Muscle layer of colon (tissue), 2 donors: ENCODE data around the gene CCDC30.

ENCODE experiments used
- H3K27ac ChIP-seq: one replicate; pipeline ENCODE4 v1.7.0; 2013; ENCODE audit warnings: low read depth, mild to moderate bottlenecking, low read length, moderate library complexity
- H3K27me3 ChIP-seq, 2 donors: one replicate each; pipeline ENCODE4 v1.7.0; 2013; ENCODE audit warnings: low read length in 2 of 2, mild to moderate bottlenecking in 2 of 2; ENCODE audit not compliant: insufficient read depth in 2 of 2, control insufficient read depth in 1 of 2
- H3K36me3 ChIP-seq: one replicate; pipeline ENCODE4 v1.7.0; 2013; ENCODE audit warnings: mild to moderate bottlenecking, low read length; ENCODE audit not compliant: insufficient read depth
- H3K4me1 ChIP-seq: one replicate; pipeline ENCODE4 v1.7.0; 2013; ENCODE audit warnings: mild to moderate bottlenecking, low read length; ENCODE audit not compliant: insufficient read depth
- H3K4me3 ChIP-seq, 2 donors: one replicate each; pipeline ENCODE4 v1.7.0; 2013; ENCODE audit warnings: low read length in 2 of 2, low read depth in 1 of 2, mild to moderate bottlenecking in 1 of 2, moderate library complexity in 1 of 2
- H3K9ac ChIP-seq: one replicate; pipeline ENCODE4 v1.7.0; 2013; ENCODE audit warnings: low read length
- H3K9me3 ChIP-seq: one replicate; pipeline ENCODE4 v1.7.0; 2013; ENCODE audit warnings: mild to moderate bottlenecking, low read length
- donor health status: abdominal sarcoma.
- donor health status: Adenocarcinoma of cecum.

The CCDC30 gene

DNA sequence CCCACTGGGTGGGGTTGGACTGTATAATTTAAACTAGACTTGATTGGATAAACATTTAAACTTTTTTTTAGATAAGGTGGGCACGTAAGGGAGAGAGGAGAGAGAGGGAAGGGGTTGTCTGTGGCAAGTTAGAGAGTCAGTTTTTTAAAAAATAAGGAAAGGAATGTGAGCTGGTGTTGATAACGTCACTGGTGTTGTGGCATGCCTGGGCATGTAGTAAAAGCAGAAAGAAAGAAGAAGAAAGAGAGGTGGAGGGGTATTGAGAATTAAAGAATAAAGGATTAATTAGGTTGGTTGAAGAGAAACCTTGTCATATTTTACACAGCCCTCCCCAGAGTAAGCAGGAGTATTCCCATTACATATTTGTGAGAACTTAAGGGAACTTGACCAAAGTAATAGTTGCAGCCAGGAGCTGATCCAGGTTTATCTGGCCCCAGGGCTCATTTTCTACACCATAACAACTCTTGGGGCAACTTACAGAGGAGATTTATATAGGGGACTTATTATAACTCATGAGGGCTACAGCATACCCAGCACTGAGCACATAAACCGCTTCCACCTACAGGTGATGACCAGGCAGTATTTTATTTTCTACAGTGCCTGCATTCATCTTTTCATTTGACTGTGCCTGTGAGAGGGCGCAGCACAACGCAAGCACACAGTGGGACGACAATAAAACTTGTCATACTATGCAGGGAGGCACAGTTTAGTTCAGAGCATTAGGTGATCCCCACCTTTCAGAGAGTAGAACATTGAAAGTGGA is 70.2 kb downstream of the CCDC30 start:
- Histone ChIP-seq H3K9ac (no peak overlapping the region), H3K27ac (no peak overlapping the region), H3K4me1 (no peaks in the 10 kb centered on the region), H3K36me3 (no peaks in the 10 kb centered on the region), H3K4me3 (no peak overlapping the region), H3K27me3 (no peaks in the 10 kb centered on the region), H3K9me3 (peaks cover 3% of the 10 kb centered on the region)

DNA sequence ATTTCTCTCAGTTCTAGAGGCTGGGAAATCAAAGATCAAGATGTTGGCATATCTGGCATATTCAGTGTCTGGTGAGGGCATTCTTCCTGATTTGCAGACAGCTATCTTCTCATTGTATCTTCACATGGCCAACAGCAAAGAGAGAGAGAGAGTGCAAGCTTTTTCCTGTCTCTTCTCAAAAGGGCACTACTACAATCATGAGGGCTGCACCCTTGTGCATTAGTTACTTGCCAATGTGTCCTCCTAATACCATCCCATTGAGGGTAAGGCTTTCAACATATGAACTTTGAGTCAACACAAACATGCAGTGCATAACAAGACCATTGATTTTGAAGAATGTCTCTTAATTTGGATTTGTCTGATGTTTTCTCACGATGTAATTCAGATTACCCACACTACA is 78.0 kb downstream of the CCDC30 start:
- no peaks in the 10 kb centered on the region for H3K27me3 ChIP-seq
- H3K4me3 ChIP-seq: no peak overlapping the region
- H3K4me1 ChIP-seq: no peaks in the 10 kb centered on the region
- H3K9me3 ChIP-seq: peaks cover 3% of the 10 kb centered on the region
- H3K36me3 ChIP-seq: no peaks in the 10 kb centered on the region
- no peak overlapping the region for H3K9ac ChIP-seq
- no peak overlapping the region for H3K27ac ChIP-seq

DNA sequence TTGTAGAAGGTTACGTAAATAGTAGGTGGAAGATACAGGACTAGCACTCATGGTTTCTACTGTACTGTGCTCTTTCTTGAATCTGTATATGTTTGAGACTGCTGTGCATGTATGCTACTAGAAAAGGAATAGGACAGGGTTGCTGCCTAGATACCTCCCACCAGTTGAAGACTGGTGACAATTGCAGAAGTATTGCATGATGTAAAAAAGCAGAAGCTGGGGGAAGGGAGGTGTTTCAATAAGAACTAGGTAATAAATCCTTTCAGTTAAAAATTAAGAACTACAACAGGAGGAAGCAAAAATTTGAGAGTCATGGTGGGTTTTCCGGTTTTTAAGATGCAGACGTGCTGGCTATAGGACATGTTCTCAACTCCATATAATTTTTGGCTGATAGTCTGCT is 88.1 kb downstream of the CCDC30 start:
- H3K27ac ChIP-seq: no peak overlapping the region
- H3K9me3 ChIP-seq: no peaks in the 10 kb centered on the region
- H3K36me3 ChIP-seq: no peaks in the 10 kb centered on the region
- H3K27me3 ChIP-seq: no peaks in the 10 kb centered on the region
- no peaks in the 10 kb centered on the region for H3K4me1 ChIP-seq
- H3K9ac ChIP-seq: no peak overlapping the region
- H3K4me3 ChIP-seq: no peak overlapping the region

GRCh38 chr1:42551590-42551989 is 88.5 kb downstream of the CCDC30 start:
- no peaks in the 10 kb centered on the region for H3K4me1 ChIP-seq
- no peaks in the 10 kb centered on the region for H3K9me3 ChIP-seq
- no peak overlapping the region for H3K4me3 ChIP-seq
- H3K9ac ChIP-seq: no peak overlapping the region
- H3K27ac ChIP-seq: no peak overlapping the region
- no peaks in the 10 kb centered on the region for H3K36me3 ChIP-seq
- H3K27me3 ChIP-seq: no peaks in the 10 kb centered on the region

DNA sequence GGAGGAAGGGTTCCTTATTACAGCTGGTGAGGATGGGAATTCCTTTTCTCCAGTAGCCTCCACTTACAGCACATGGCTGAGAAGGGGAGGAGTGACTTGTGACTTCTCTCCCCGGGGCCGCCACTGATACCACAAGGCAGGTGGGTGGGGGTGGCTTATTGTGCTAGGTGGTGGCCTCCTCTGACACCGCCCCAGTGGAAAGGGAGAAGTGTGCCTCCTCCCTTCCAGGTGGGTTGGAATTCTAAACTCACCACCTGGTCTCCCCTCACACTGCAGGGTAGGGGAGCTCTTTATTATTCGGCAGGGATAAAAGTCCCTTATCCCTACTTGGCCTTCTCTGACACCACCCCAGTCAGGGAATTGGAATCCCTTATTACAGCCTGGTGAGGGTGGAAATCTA is 89.5 kb downstream of the CCDC30 start:
- H3K27me3 ChIP-seq: no peaks in the 10 kb centered on the region
- H3K9me3 ChIP-seq: no peaks in the 10 kb centered on the region
- no peak overlapping the region for H3K27ac ChIP-seq
- H3K36me3 ChIP-seq: no peaks in the 10 kb centered on the region
- H3K4me1 ChIP-seq: no peaks in the 10 kb centered on the region
- H3K4me3 ChIP-seq: no peak overlapping the region
- H3K9ac ChIP-seq: no peak overlapping the region

GRCh38 chr1:42557230-42557851 is 94.3 kb downstream of the CCDC30 start:
- Histone ChIP-seq H3K9ac (no peak overlapping the region), H3K4me3 (no peak overlapping the region), H3K36me3 (no peaks in the 10 kb centered on the region), H3K27me3 (no peaks in the 10 kb centered on the region), H3K27ac (no peak overlapping the region), H3K4me1 (no peaks in the 10 kb centered on the region), H3K9me3 (no peaks in the 10 kb centered on the region)

DNA sequence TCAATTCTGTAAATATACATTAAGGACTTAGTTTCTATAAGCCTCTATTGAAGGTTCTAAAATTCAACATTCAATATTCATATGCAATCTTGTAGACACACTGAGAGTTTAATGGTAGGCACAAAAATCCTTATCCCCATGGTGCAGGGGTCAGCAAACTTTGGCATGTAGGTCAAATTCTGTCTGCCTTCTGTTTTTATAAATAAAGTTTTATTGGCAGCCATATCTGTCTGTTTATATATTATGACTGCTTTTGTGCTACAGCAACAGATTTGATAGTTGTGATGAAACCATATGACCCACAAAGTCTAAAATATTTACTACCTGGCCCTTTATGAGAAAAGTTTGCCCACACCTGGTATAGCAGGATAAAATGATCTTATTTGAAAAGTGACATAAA is 104.0 kb downstream of the CCDC30 start:
- no peaks in the 10 kb centered on the region for H3K36me3 ChIP-seq
- H3K9me3 ChIP-seq: no peaks in the 10 kb centered on the region
- H3K4me1 ChIP-seq: no peaks in the 10 kb centered on the region
- no peak overlapping the region for H3K9ac ChIP-seq
- H3K4me3 ChIP-seq: no peak overlapping the region
- H3K27ac ChIP-seq: no peak overlapping the region
- H3K27me3 ChIP-seq: no peaks in the 10 kb centered on the region

- H3K27me3 ChIP-seq: no peaks in the 10 kb centered on the region
- no peaks in the 10 kb centered on the region for H3K36me3 ChIP-seq
- H3K27ac ChIP-seq: no peak overlapping the region
- H3K4me1 ChIP-seq: no peaks in the 10 kb centered on the region
- no peak overlapping the region for H3K4me3 ChIP-seq
- no peaks in the 10 kb centered on the region for H3K9me3 ChIP-seq
- H3K9ac ChIP-seq: no peak overlapping the region
These were observed 113.8 kb downstream of the CCDC30 start for GRCh38 chr1:42576935-42577334.

GRCh38 chr1:42586016-42586415 is 122.9 kb downstream of the CCDC30 start:
- Histone ChIP-seq H3K4me1 (no peaks in the 10 kb centered on the region), H3K27ac (no peak overlapping the region), H3K9me3 (no peaks in the 10 kb centered on the region), H3K4me3 (no peak overlapping the region), H3K9ac (no peak overlapping the region), H3K27me3 (no peaks in the 10 kb centered on the region), H3K36me3 (no peaks in the 10 kb centered on the region)

- no peaks in the 10 kb centered on the region for H3K27me3 ChIP-seq
- no peak overlapping the region for H3K4me3 ChIP-seq
- no peaks in the 10 kb centered on the region for H3K4me1 ChIP-seq
- H3K27ac ChIP-seq: no peak overlapping the region
- H3K9me3 ChIP-seq: no peaks in the 10 kb centered on the region
- H3K9ac ChIP-seq: no peak overlapping the region
- no peaks in the 10 kb centered on the region for H3K36me3 ChIP-seq
These were observed 124.7 kb downstream of the CCDC30 start for GRCh38 chr1:42587753-42588152.

DNA sequence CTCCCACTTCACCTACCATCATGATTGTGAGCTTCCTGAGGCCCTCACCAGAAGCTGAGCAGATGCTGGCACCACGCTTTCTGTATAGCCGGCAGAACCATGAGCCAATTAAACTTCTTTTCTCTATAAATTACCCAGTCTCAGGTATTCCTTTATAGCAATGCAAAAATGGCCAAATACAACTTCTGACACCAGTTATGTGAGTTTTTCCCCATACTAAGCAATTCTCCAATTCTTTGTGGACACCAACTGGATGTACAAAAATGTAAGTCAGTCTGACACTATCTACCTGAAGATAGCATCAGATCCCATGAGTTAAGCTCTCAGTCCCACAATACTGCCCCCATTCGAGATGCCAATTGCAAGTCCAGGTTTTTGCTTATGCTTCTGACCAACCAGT is 129.7 kb downstream of the CCDC30 start:
- Histone ChIP-seq H3K4me1 (no peaks in the 10 kb centered on the region), H3K27me3 (no peaks in the 10 kb centered on the region), H3K27ac (no peak overlapping the region), H3K9me3 (no peaks in the 10 kb centered on the region), H3K9ac (no peak overlapping the region), H3K36me3 (no peaks in the 10 kb centered on the region), H3K4me3 (no peak overlapping the region)
